HEK293 (cell line): ENCODE measurements around the gene TSPO2.
"Not testable (repeated sequence)": the region's sequence is repeated elsewhere in the genome, so short reads cannot be mapped to it uniquely, and the experiment has no call there.

Experiments used
- ZNF202 ChIP-seq: fragments of 450-650 bp; formaldehyde crosslinking; IDR thresholded peaks from 2 replicates; pipeline ENCODE4 v1.5.1; 2016; ENCODE audit warnings: missing biosample characterization, missing genetic modification characterization, borderline replicate concordance
- ZNF623 ChIP-seq: fragments of 450-650 bp; formaldehyde crosslinking; IDR thresholded peaks from 2 replicates; pipeline ENCODE4 v1.5.1; 2016; ENCODE audit warnings: missing biosample characterization, missing genetic modification characterization
- TF ChIP-seq, protein P1 (sequence below): fragments of 450-650 bp; formaldehyde crosslinking; IDR thresholded peaks from 2 replicates; pipeline ENCODE4 v1.5.1; 2016; ENCODE audit warnings: missing biosample characterization, missing genetic modification characterization
- TF ChIP-seq, protein P2 (sequence below): fragments of 450-650 bp; formaldehyde crosslinking; IDR thresholded peaks from 2 replicates; pipeline ENCODE4 v1.5.1; 2016; ENCODE audit warnings: missing biosample characterization, missing genetic modification characterization

DNA sequence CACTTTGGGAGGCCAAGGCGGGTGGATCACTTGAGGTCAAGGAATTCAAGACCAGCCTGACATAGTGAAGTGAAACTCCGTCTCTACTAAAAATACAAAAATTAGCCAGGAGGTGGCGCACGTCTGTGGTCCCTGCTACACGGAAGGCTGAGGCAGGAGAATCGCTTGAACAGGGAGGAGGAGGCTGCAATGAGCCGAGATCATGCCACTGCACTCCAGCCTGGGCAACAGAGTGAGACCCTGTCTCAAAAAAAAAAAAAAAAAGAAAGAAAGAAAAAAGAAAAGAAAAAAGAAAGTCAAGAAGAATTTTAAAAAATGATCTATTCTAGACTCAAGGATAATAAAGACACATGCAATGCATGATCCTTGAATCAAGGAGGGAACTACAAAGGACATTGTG lies 36.0 kb upstream of the TSPO2 start:
- TF ChIP-seq, protein P1, sequence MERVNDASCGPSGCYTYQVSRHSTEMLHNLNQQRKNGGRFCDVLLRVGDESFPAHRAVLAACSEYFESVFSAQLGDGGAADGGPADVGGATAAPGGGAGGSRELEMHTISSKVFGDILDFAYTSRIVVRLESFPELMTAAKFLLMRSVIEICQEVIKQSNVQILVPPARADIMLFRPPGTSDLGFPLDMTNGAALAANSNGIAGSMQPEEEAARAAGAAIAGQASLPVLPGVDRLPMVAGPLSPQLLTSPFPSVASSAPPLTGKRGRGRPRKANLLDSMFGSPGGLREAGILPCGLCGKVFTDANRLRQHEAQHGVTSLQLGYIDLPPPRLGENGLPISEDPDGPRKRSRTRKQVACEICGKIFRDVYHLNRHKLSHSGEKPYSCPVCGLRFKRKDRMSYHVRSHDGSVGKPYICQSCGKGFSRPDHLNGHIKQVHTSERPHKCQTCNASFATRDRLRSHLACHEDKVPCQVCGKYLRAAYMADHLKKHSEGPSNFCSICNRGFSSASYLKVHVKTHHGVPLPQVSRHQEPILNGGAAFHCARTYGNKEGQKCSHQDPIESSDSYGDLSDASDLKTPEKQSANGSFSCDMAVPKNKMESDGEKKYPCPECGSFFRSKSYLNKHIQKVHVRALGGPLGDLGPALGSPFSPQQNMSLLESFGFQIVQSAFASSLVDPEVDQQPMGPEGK (tag by site-specific recombination), result not testable (repeated sequence)
- TF ChIP-seq, protein P2, sequence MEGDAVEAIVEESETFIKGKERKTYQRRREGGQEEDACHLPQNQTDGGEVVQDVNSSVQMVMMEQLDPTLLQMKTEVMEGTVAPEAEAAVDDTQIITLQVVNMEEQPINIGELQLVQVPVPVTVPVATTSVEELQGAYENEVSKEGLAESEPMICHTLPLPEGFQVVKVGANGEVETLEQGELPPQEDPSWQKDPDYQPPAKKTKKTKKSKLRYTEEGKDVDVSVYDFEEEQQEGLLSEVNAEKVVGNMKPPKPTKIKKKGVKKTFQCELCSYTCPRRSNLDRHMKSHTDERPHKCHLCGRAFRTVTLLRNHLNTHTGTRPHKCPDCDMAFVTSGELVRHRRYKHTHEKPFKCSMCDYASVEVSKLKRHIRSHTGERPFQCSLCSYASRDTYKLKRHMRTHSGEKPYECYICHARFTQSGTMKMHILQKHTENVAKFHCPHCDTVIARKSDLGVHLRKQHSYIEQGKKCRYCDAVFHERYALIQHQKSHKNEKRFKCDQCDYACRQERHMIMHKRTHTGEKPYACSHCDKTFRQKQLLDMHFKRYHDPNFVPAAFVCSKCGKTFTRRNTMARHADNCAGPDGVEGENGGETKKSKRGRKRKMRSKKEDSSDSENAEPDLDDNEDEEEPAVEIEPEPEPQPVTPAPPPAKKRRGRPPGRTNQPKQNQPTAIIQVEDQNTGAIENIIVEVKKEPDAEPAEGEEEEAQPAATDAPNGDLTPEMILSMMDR, result peak; percentile 81
- TF ChIP-seq ZNF623; ZNF202 (tag by site-specific recombination): not testable (repeated sequence)
